ENCODE measurements around the gene MYH1. TPM values are rescaled to one million over a fixed set of nuclear protein-coding genes. Genes with fewer than 3 reads are reported as not detected.

MYH1 gene
- total and polyA plus RNA-seq, 2 donors (not counting 3 experiments of a cell fraction or from before 2014, with no cell fraction given) = not detected

DNA sequence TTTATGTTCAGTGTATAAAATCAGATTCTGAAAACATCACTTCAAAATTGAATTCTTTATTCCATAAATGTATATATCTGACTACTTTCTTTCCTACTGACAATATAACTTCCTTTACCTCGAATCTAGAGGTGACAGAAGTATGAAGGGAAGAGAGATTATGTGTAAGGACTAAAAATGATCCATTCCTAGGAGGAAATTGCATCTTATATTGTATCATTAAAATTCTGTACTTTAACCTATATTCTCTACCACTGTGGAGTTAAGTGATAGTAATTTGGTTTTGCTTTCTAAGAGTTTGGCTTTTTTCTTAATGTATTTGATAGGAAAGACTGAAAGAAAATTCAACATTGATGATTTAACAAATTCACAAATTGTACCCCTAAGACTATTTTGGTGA, 60.4 kb downstream of the MYH1 start:
- no TSS peak for BruUV-seq (replicated peaks)
- intact Hi-C loops (cut with micrococcal nuclease) = no loop called here
- Histone ChIP-seq H3K9me3 (replicated peaks; ENCODE audit: control insufficient read depth, insufficient read depth, low read length) (no peaks in the 10 kb centered on the region), H3K79me2 (ENCODE audit: control insufficient read depth, insufficient read depth, low read length) (no peaks in the 10 kb centered on the region), H3K27ac (ENCODE audit: insufficient read depth, low read depth, low read length) (no peak overlapping the region), H3K9me1 (replicated peaks; ENCODE audit: control insufficient read depth, extremely low read depth, insufficient read depth, low read length) (no peaks in the 10 kb centered on the region), H3K4me1 (ENCODE audit: control insufficient read depth, extremely low read depth, insufficient read depth, low read length) (no peaks in the 10 kb centered on the region), H2AFZ (ENCODE audit: low read depth, low read length) (no peak overlapping the region), H4K20me1 (replicated peaks; ENCODE audit: control insufficient read depth, extremely low read depth, insufficient read depth, low read length) (no peaks in the 10 kb centered on the region), H3K9ac (replicated peaks; ENCODE audit: extremely low read depth, insufficient read depth, low read length) (no peak overlapping the region), H3K36me3 (ENCODE audit: control insufficient read depth in 2 of 2, extremely low read depth in 1 of 2, insufficient read depth in 2 of 2, low read length in 2 of 2) (no peaks in the 10 kb centered on the region), H3K4me2 (ENCODE audit: insufficient read depth, low read length) (no peak overlapping the region), H3K27me3 (ENCODE audit: control insufficient read depth in 2 of 2, insufficient read depth in 2 of 2, low read length in 2 of 2) (no peaks in the 10 kb centered on the region), H3K4me3 (replicated peaks in 1 of 3; ENCODE audit: insufficient read depth in 1 of 3, low read depth in 1 of 3, low read length in 3 of 3) (no peak overlapping the region)
- ChIA-PET CTCF (no interaction called here), POLR2A (no interaction called here)
- TF ChIP-seq FOS (IDR thresholded peaks at IDR 0.05; ENCODE audit: borderline replicate concordance, insufficient read depth, low read length) = no peak
- TF ChIP-seq MAX (IDR thresholded peaks at IDR 0.05; ENCODE audit: insufficient read depth, insufficient read length) = no peak
- no peak for TF ChIP-seq JUN (IDR thresholded peaks at IDR 0.05; ENCODE audit: borderline replicate concordance, insufficient read depth, insufficient read length, low read depth)
- no peak for TF ChIP-seq EZH2 (IDR thresholded peaks at IDR 0.05; ENCODE audit: borderline replicate concordance, low read depth, low read length, severe bottlenecking)
- no peak for TF ChIP-seq MYC (IDR thresholded peaks at IDR 0.05; ENCODE audit: low read depth, low read length)
- TF ChIP-seq POLR2A (IDR thresholded peaks at IDR 0.05; ENCODE audit: low read depth, low read length) = no peak
- no peak for TF ChIP-seq POLR2AphosphoS5 (IDR thresholded peaks at IDR 0.05; ENCODE audit: insufficient read depth, low read depth, low read length)
- TF ChIP-seq GATA2 (IDR thresholded peaks at IDR 0.05; ENCODE audit: insufficient read depth, insufficient read length, low read depth, low read length) = no peak
- TF ChIP-seq CTCF (IDR thresholded peaks at IDR 0.05; ENCODE audit: extremely low read depth in 1 of 2, insufficient read depth in 1 of 2, low read depth in 1 of 2, low read length in 2 of 2) = no peak
- DNase-seq (ENCODE audit: low read depth, low spot score) = no peak
- dilution Hi-C loops (cut with MboI; ENCODE audit: extremely low pct_ligation_motif_present, low sequenced_read_pairs) = no loop called here
- no peak for FAIRE-seq
